ENCODE measurements around the gene SLC44A4. TPM values are rescaled to one million over a fixed set of nuclear protein-coding genes. Genes with fewer than 3 reads are reported as not detected.
"Not testable (repeated sequence)": the region's sequence is repeated elsewhere in the genome, so short reads cannot be mapped to it uniquely, and the experiment has no call there.

SLC44A4 gene
- total RNA-seq, 1 donor from 2014 or later, result 0.23 TPM

DNA sequence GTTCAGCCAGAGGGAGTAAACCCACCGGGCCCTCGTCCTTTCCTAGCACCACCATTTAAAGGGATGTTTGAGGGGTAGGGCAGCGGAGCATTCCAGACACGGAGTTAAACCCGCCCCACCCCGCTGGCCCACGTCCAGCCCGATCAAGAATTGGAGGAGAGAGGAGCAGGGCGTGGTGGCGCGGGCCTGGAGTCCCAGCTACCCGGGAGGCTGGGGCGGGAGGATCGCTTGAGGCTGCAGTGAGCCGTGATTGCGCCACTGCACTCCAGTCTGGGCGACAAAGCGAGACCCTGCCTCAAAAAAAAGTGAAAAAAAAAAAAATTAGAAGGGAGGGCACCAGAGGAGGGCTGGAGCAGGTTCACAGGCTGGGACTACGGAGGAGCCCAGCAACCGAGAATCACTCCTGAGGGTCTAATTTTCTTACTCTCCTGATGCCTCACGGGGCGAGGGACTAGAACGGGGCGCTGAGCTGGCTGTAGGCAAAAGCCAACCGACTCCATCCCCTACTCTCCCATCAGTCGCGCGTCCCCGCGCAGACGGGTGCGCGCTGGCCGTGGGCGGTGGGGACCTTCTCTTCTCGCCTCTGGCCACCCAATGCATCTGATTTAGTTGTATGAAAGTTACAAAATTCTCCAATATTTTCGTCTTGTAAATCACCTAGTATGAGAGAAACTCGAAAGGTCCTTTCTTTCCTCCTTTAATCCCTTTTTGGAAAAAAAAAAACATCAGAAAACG is 57.3 kb downstream of the SLC44A4 start:
- Histone ChIP-seq H3K4me1 (ENCODE audit: insufficient read depth, low read length) (peaks cover 13% of the 10 kb centered on the region), H3K4me3 (ENCODE audit: insufficient read depth, low read depth, low read length) (peak overlapping the region; percentile 66), H3K27ac (ENCODE audit: low read depth, low read length) (peak overlapping the region; percentile 75), H3K4me2 (ENCODE audit: low read length) (peak overlapping the region; percentile 95), H3K9me3 (ENCODE audit: insufficient read depth, low read depth, low read length) (no peaks in the 10 kb centered on the region), H3K36me3 (ENCODE audit: insufficient read depth, low read length) (no peaks in the 10 kb centered on the region), H3K9ac (ENCODE audit: low read length) (peak overlapping the region; percentile 89), H2AFZ (ENCODE audit: low read depth, low read length) (peak overlapping the region; percentile 62), H3K79me2 (ENCODE audit: insufficient read depth, low read length) (peaks cover 19% of the 10 kb centered on the region), H3K27me3 (ENCODE audit: insufficient read depth, low read length) (no peaks in the 10 kb centered on the region), H4K20me1 (ENCODE audit: insufficient read depth, low read length) (peaks cover 16% of the 10 kb centered on the region)
- Mint-ChIP-seq H3K27ac (ENCODE audit: unreplicated experiment) (peak overlapping the region; percentile 100), H3K9me3 (ENCODE audit: unreplicated experiment) (no peaks in the 10 kb centered on the region), H3K36me3 (ENCODE audit: low read depth, unreplicated experiment) (peaks cover 3% of the 10 kb centered on the region), H3K27me3 (ENCODE audit: low read depth, unreplicated experiment) (no peaks in the 10 kb centered on the region), H3K4me1 (ENCODE audit: low read depth, unreplicated experiment) (peaks cover 17% of the 10 kb centered on the region), H3K4me3 (ENCODE audit: unreplicated experiment) (peak overlapping the region; percentile 94)
- no peak for DNase-seq (ENCODE audit: low read depth)
- no peak for FAIRE-seq
- TF ChIP-seq, protein P1, sequence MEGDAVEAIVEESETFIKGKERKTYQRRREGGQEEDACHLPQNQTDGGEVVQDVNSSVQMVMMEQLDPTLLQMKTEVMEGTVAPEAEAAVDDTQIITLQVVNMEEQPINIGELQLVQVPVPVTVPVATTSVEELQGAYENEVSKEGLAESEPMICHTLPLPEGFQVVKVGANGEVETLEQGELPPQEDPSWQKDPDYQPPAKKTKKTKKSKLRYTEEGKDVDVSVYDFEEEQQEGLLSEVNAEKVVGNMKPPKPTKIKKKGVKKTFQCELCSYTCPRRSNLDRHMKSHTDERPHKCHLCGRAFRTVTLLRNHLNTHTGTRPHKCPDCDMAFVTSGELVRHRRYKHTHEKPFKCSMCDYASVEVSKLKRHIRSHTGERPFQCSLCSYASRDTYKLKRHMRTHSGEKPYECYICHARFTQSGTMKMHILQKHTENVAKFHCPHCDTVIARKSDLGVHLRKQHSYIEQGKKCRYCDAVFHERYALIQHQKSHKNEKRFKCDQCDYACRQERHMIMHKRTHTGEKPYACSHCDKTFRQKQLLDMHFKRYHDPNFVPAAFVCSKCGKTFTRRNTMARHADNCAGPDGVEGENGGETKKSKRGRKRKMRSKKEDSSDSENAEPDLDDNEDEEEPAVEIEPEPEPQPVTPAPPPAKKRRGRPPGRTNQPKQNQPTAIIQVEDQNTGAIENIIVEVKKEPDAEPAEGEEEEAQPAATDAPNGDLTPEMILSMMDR (IDR thresholded peaks at IDR 0.05; ENCODE audit: insufficient read depth, low read depth, low read length), result no peak
- no peak for TF ChIP-seq EZH2 (IDR thresholded peaks at IDR 0.05; ENCODE audit: insufficient read depth, low read length)

GRCh38 chr6:31820399-31820798 is 58.4 kb downstream of the SLC44A4 start:
- peaks cover 16% of the 10 kb centered on the region for H4K20me1 ChIP-seq (ENCODE audit: insufficient read depth, low read length)
- H3K4me2 ChIP-seq (ENCODE audit: low read length); H3K9ac ChIP-seq (ENCODE audit: low read length); DNase-seq (ENCODE audit: low read depth); H3K4me3 ChIP-seq (ENCODE audit: insufficient read depth, low read depth, low read length); H2AFZ ChIP-seq (ENCODE audit: low read depth, low read length); H3K9me3 ChIP-seq (ENCODE audit: insufficient read depth, low read depth, low read length); H3K36me3 ChIP-seq (ENCODE audit: insufficient read depth, low read length); H3K27me3 Mint-ChIP-seq (ENCODE audit: low read depth, unreplicated experiment); H3K27ac ChIP-seq (ENCODE audit: low read depth, low read length); FAIRE-seq; H3K27me3 ChIP-seq (ENCODE audit: insufficient read depth, low read length); H3K9me3 Mint-ChIP-seq (ENCODE audit: unreplicated experiment); H3K27ac Mint-ChIP-seq (ENCODE audit: unreplicated experiment); H3K36me3 Mint-ChIP-seq (ENCODE audit: low read depth, unreplicated experiment): not testable (repeated sequence)
- H3K4me1 ChIP-seq (ENCODE audit: insufficient read depth, low read length), result peaks cover 13% of the 10 kb centered on the region
- H3K4me1 Mint-ChIP-seq (ENCODE audit: low read depth, unreplicated experiment), result peaks cover 16% of the 10 kb centered on the region
- peaks cover 19% of the 10 kb centered on the region for H3K79me2 ChIP-seq (ENCODE audit: insufficient read depth, low read length)
- peak overlapping the region; percentile 94 for H3K4me3 Mint-ChIP-seq (ENCODE audit: unreplicated experiment)

DNA sequence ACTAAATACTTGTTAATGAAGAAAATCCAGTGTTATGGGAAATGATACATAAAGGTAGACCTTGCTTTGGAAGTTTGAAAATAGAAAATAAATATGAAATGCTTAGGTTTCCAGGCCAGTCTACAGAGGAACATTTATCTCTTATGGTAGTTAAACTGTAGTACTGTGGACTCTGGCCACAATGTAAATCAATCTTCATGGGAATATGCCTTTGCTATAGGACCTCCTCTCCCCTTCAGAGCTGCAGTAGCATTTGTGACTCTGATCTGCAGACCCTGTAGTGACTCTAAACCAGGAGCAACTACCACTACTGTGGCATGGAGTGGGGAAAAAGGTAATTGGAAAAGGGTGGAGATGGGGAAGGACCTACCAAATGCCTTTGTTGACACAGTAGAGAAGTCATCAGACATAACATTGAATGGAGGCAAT is 58.9 kb downstream of the SLC44A4 start:
- Histone ChIP-seq H4K20me1 (ENCODE audit: insufficient read depth, low read length) (peaks cover 16% of the 10 kb centered on the region), H3K36me3 (ENCODE audit: insufficient read depth, low read length) (no peaks in the 10 kb centered on the region), H3K79me2 (ENCODE audit: insufficient read depth, low read length) (peaks cover 19% of the 10 kb centered on the region), H3K27ac (ENCODE audit: low read depth, low read length) (no peak overlapping the region), H3K4me1 (ENCODE audit: insufficient read depth, low read length) (peaks cover 13% of the 10 kb centered on the region), H2AFZ (ENCODE audit: low read depth, low read length) (no peak overlapping the region), H3K9ac (ENCODE audit: low read length) (no peak overlapping the region), H3K27me3 (ENCODE audit: insufficient read depth, low read length) (no peaks in the 10 kb centered on the region), H3K4me2 (ENCODE audit: low read length) (no peak overlapping the region), H3K9me3 (ENCODE audit: insufficient read depth, low read depth, low read length) (no peaks in the 10 kb centered on the region), H3K4me3 (ENCODE audit: insufficient read depth, low read depth, low read length) (no peak overlapping the region)
- peaks cover 3% of the 10 kb centered on the region for H3K36me3 Mint-ChIP-seq (ENCODE audit: low read depth, unreplicated experiment)
- H3K27ac Mint-ChIP-seq (ENCODE audit: unreplicated experiment), result no peak overlapping the region
- H3K4me3 Mint-ChIP-seq (ENCODE audit: unreplicated experiment), result peak overlapping the region; percentile 31
- no peaks in the 10 kb centered on the region for H3K27me3 Mint-ChIP-seq (ENCODE audit: low read depth, unreplicated experiment)
- no peak for TF ChIP-seq EZH2 (IDR thresholded peaks at IDR 0.05; ENCODE audit: insufficient read depth, low read length)
- TF ChIP-seq, protein P1 (IDR thresholded peaks at IDR 0.05; ENCODE audit: insufficient read depth, low read depth, low read length), result no peak
- peaks cover 2% of the 10 kb centered on the region for H3K9me3 Mint-ChIP-seq (ENCODE audit: unreplicated experiment)
- peaks cover 12% of the 10 kb centered on the region for H3K4me1 Mint-ChIP-seq (ENCODE audit: low read depth, unreplicated experiment)
- FAIRE-seq (no peak), DNase-seq (ENCODE audit: low read depth) (no peak)

GRCh38 chr6:31817929-31818511 is 60.8 kb downstream of the SLC44A4 start:
- not testable (repeated sequence) for DNase-seq (ENCODE audit: low read depth); H2AFZ ChIP-seq (ENCODE audit: low read depth, low read length); H3K27me3 ChIP-seq (ENCODE audit: insufficient read depth, low read length); H3K27ac Mint-ChIP-seq (ENCODE audit: unreplicated experiment); H3K36me3 Mint-ChIP-seq (ENCODE audit: low read depth, unreplicated experiment); H3K9me3 ChIP-seq (ENCODE audit: insufficient read depth, low read depth, low read length); H3K9me3 Mint-ChIP-seq (ENCODE audit: unreplicated experiment); FAIRE-seq; H3K27me3 Mint-ChIP-seq (ENCODE audit: low read depth, unreplicated experiment); H3K36me3 ChIP-seq (ENCODE audit: insufficient read depth, low read length); H3K27ac ChIP-seq (ENCODE audit: low read depth, low read length)
- H3K4me1 Mint-ChIP-seq (ENCODE audit: low read depth, unreplicated experiment), result peaks cover 18% of the 10 kb centered on the region
- Histone ChIP-seq H3K4me3 (ENCODE audit: insufficient read depth, low read depth, low read length) (peak overlapping the region; percentile 49), H3K4me2 (ENCODE audit: low read length) (peak overlapping the region; percentile 88), H3K4me1 (ENCODE audit: insufficient read depth, low read length) (peaks cover 22% of the 10 kb centered on the region), H4K20me1 (ENCODE audit: insufficient read depth, low read length) (peaks cover 16% of the 10 kb centered on the region), H3K79me2 (ENCODE audit: insufficient read depth, low read length) (peaks cover 19% of the 10 kb centered on the region), H3K9ac (ENCODE audit: low read length) (peak overlapping the region; percentile 55)
- peak overlapping the region; percentile 81 for H3K4me3 Mint-ChIP-seq (ENCODE audit: unreplicated experiment)

Measured in astrocyte (in vitro differentiated cells and primary cell).